Lung (tissue), 12 donors: ENCODE measurements around the gene TMC1. TPM values are rescaled to one million over a fixed set of nuclear protein-coding genes. Genes with fewer than 3 reads are reported as not detected.

ENCODE experiments used
- ATAC-seq: fragments of 200-7000 bp; cut with Tn5 transposase; one replicate; pipeline ENCODE4 v1.9.1; 2020; ENCODE audit warnings: moderate number of reproducible peaks; ENCODE audit not compliant: insufficient read depth, low FRiP score
- DNase-seq, 3 donors: peaks; one replicate each; pipeline ENCODE4 v3.0.0-alpha.2; 2013 to 2017
- H3K27ac ChIP-seq, 2 donors: one replicate each; pipeline ENCODE4 v1.5.1; 2013; ENCODE audit warnings: mild to moderate bottlenecking in 2 of 2, moderate library complexity in 2 of 2, control low read depth in 1 of 2, inconsistent platforms in 1 of 2, low read depth in 1 of 2, low read length in 1 of 2
- H3K27me3 ChIP-seq, 3 donors: one replicate each; pipeline ENCODE4 v1.5.1; 2013; ENCODE audit warnings: low read length in 2 of 3; ENCODE audit not compliant: control insufficient read depth in 3 of 3, insufficient read depth in 3 of 3
- H3K36me3 ChIP-seq, 4 donors: one replicate each; pipeline ENCODE4 v1.5.1; 2013; ENCODE audit warnings: low read length in 4 of 4, mild to moderate bottlenecking in 1 of 4, moderate library complexity in 1 of 4; ENCODE audit not compliant: control insufficient read depth in 4 of 4, insufficient read depth in 4 of 4
- H3K4me1 ChIP-seq, 5 donors: one replicate each; pipeline ENCODE4 v1.5.1; 2013; ENCODE audit warnings: low read length in 5 of 5, mild to moderate bottlenecking in 2 of 5, moderate library complexity in 1 of 5; ENCODE audit not compliant: control insufficient read depth in 5 of 5, insufficient read depth in 5 of 5
- H3K4me3 ChIP-seq: one replicate; pipeline ENCODE4 v1.5.1; 2013; ENCODE audit warnings: mild to moderate bottlenecking, control low read depth, moderate library complexity
- H3K9ac ChIP-seq, 2 donors: one replicate each; pipeline ENCODE4 v1.5.1; 2013; ENCODE audit warnings: low read length in 2 of 2, control low read depth in 1 of 2; ENCODE audit not compliant: insufficient read depth in 1 of 2
- H3K9me3 ChIP-seq, 4 donors: one replicate each; pipeline ENCODE4 v1.5.1; 2013; ENCODE audit warnings: low read length in 3 of 4, mild to moderate bottlenecking in 1 of 4, moderate library complexity in 1 of 4; ENCODE audit not compliant: control insufficient read depth in 4 of 4, insufficient read depth in 3 of 4
- CTCF ChIP-seq: IDR thresholded peaks from 2 replicates; pipeline ENCODE4 v1.5.1; 2012; ENCODE audit warnings: mild to moderate bottlenecking; ENCODE audit errors: control extremely low read depth, extremely low read depth
- WGBS, 2 donors: extraction: QIAGEN DNeasy Blood & Tissue Kit; methylation state at CpG; one replicate each; pipeline ENCODE4 v1.1.7; 2013; 5-methylcytosine and 5-hydroxymethylcytosine counted together
- polyA plus RNA-seq, 2 donors: library from polyadenylated mRNA; stranded (reverse); fragments of 200-250 nt; gene quantifications; one replicate each; pipeline ENCODE4 v1.2.1, GENCODE V29; 2013
- total RNA-seq, 2 donors: library from RNA; depleted of rRNA in 1 of 2; stranded (reverse); fragments of >200 nt in 1 of 2; gene quantifications; one replicate each; pipeline ENCODE4 v1.2.1, GENCODE V29; 2014 to 2021
- donor health status: control.
- donor health status: control.
- donor health status: Bipolar disorder and iron deficiency.
- donor health status: healthy.
- donor health status: DM: yes; HTN: yes; CAD: no.

TMC1 gene
- total and polyA plus RNA-seq, 4 donors: 0.10 to 0.82 (median 0.21) TPM; not detected in 1

- 35 to 46% methylated on average over 1 of the region's 1 CpG for WGBS, 2 donors
- Histone ChIP-seq H3K4me3 (no peak overlapping the region), H3K9ac (no peak overlapping the region), H3K9me3 (peaks cover 0 to 5% (median 0%) of the 10 kb centered on the region in 4 donors), H3K4me1 (peaks cover 4 to 15% (median 11%) of the 10 kb centered on the region in 5 donors), H3K36me3 (no peaks in the 10 kb centered on the region), H3K27ac (no peak overlapping the region), H3K27me3 (no peaks in the 10 kb centered on the region)
- DNase-seq (no peak), ATAC-seq (no peak)
- no peak for TF ChIP-seq CTCF
Observed at GRCh38 chr9:72529531-72529930, 8.1 kb downstream of the TMC1 start.

- H3K9me3 ChIP-seq: peaks cover 0 to 5% (median 1%) of the 10 kb centered on the region in 4 donors
- no peaks in the 10 kb centered on the region for H3K36me3 ChIP-seq
- no peak for ATAC-seq
- no peak for TF ChIP-seq CTCF
- H3K4me3 ChIP-seq: no peak overlapping the region
- DNase-seq: no peak
- H3K27me3 ChIP-seq: no peaks in the 10 kb centered on the region
- no peaks in the 10 kb centered on the region for H3K4me1 ChIP-seq
- 44 to 58% methylated on average over 1 of the region's 1 CpG for WGBS, 2 donors
- no peak overlapping the region for H3K27ac ChIP-seq
- H3K9ac ChIP-seq: no peak overlapping the region
Observed at GRCh38 chr9:72533322-72533721, 11.9 kb downstream of the TMC1 start.

GRCh38 chr9:72534931-72535330 is 13.5 kb downstream of the TMC1 start:
- H3K27me3 ChIP-seq: no peaks in the 10 kb centered on the region
- H3K9ac ChIP-seq: no peak overlapping the region
- ATAC-seq (no peak), DNase-seq (no peak)
- H3K27ac ChIP-seq: no peak overlapping the region
- TF ChIP-seq CTCF: no peak
- H3K4me3 ChIP-seq: no peak overlapping the region
- H3K36me3 ChIP-seq: no peaks in the 10 kb centered on the region
- peaks cover 0 to 5% (median 1%) of the 10 kb centered on the region in 4 donors for H3K9me3 ChIP-seq
- WGBS, 2 donors: 81 to 86% methylated on average over 4 of the region's 4 CpGs
- no peaks in the 10 kb centered on the region for H3K4me1 ChIP-seq

GRCh38 chr9:72537011-72537545 is 15.7 kb downstream of the TMC1 start:
- no peaks in the 10 kb centered on the region for H3K27me3 ChIP-seq
- H3K4me1 ChIP-seq: no peaks in the 10 kb centered on the region
- no peaks in the 10 kb centered on the region for H3K36me3 ChIP-seq
- TF ChIP-seq CTCF: no peak
- DNase-seq: no peak
- no peak overlapping the region for H3K27ac ChIP-seq
- no peak overlapping the region for H3K4me3 ChIP-seq
- no peak overlapping the region for H3K9ac ChIP-seq
- H3K9me3 ChIP-seq: peaks cover 0 to 2% (median 0%) of the 10 kb centered on the region in 4 donors
- ATAC-seq: no peak
